GM18951 (cell line): Measurements from ENCODE around the gene RPS15.
"Not testable (repeated sequence)": the region's sequence is repeated elsewhere in the genome, so short reads cannot be mapped to it uniquely, and the experiment has no call there.

ENCODE experiments used
- POLR2A ChIP-seq: IDR thresholded peaks from 4 replicates; pipeline ENCODE4 v1.6.1; 2011; ENCODE audit warnings: mild to moderate bottlenecking; ENCODE audit not compliant: insufficient read length, insufficient read depth; ENCODE audit errors: extremely low read depth
- in situ Hi-C: fragments of 300-500 bp; cut with MboI; formaldehyde crosslinking; loops from one replicate; pipeline ENCODE4 v1.12.0; 2022; ENCODE audit warnings: low sequenced_read_pairs, mixed read lengths, inconsistent platforms; ENCODE audit not compliant: unreplicated experiment

The RPS15 gene

GRCh38 chr19:1418951-1419738 lies 19.1 kb upstream of the RPS15 start:
- TF ChIP-seq POLR2A: peak; percentile 23
- in situ Hi-C loops: no loop called here

GRCh38 chr19:1420085-1420484 lies 18.1 kb upstream of the RPS15 start:
- in situ Hi-C loops: not testable (repeated sequence)

GRCh38 chr19:1420590-1420989 lies 17.6 kb upstream of the RPS15 start:
- TF ChIP-seq POLR2A: no peak
- in situ Hi-C loops: no loop called here

GRCh38 chr19:1421218-1421957 lies 16.8 kb upstream of the RPS15 start:
- in situ Hi-C loops: no loop called here
- no peak for TF ChIP-seq POLR2A

- TF ChIP-seq POLR2A: no peak
Measured at GRCh38 chr19:1421958-1422305, 16.3 kb upstream of the RPS15 start.

GRCh38 chr19:1422360-1422759 lies 15.8 kb upstream of the RPS15 start:
- in situ Hi-C loops: no loop called here
- TF ChIP-seq POLR2A: no peak

More at GRCh38 chr19:1421958-1422305, 16.3 kb upstream of the RPS15 start:
- in situ Hi-C loops: no loop called here

- in situ Hi-C loops: no loop called here
Measured at GRCh38 chr19:1422943-1423342, 15.3 kb upstream of the RPS15 start.

GRCh38 chr19:1423436-1424191 lies 14.6 kb upstream of the RPS15 start:
- in situ Hi-C loops: no loop called here
- TF ChIP-seq POLR2A: no peak

More at GRCh38 chr19:1422943-1423342, 15.3 kb upstream of the RPS15 start:
- no peak for TF ChIP-seq POLR2A

- in situ Hi-C loops: no loop called here
- peak; percentile 15 for TF ChIP-seq POLR2A
Measured at GRCh38 chr19:1424192-1424955, 13.8 kb upstream of the RPS15 start.

GRCh38 chr19:1425102-1425837 lies 12.9 kb upstream of the RPS15 start:
- in situ Hi-C loops: no loop called here

GRCh38 chr19:1425902-1426301 lies 12.3 kb upstream of the RPS15 start:
- no peak for TF ChIP-seq POLR2A
- in situ Hi-C loops: no loop called here

More at GRCh38 chr19:1425102-1425837, 12.9 kb upstream of the RPS15 start:
- peak; percentile 30 for TF ChIP-seq POLR2A

- TF ChIP-seq POLR2A: no peak
Measured at GRCh38 chr19:1426736-1427135, 11.5 kb upstream of the RPS15 start.

GRCh38 chr19:1427221-1427920 lies 10.8 kb upstream of the RPS15 start:
- in situ Hi-C loops: no loop called here
- no peak for TF ChIP-seq POLR2A

More at GRCh38 chr19:1426736-1427135, 11.5 kb upstream of the RPS15 start:
- in situ Hi-C loops: no loop called here
